Measurements from ENCODE around the gene RCVRN. TPM values are rescaled to one million over a fixed set of nuclear protein-coding genes. Genes with fewer than 3 reads are reported as not detected.

The RCVRN gene
- total and polyA plus RNA-seq, 2 of the 8 experiments (the other 6 are each of a cell fraction or from before 2014, with no cell fraction given): not detected

GRCh38 chr17:9907131-9907530, 2.1 kb upstream of the RCVRN start:
- CTCF ChIA-PET (ENCODE audit: partially characterized antibody): interaction anchor here (1.0 to 10.8 kb wide), 6 partner anchors 11 to 128 kb away, joined by 3 to 101 read pairs (median 26); no protein-coding TSS in a partner anchor
- no peaks in the 10 kb centered on the region for H3K9me3 ChIP-seq (ENCODE audit: insufficient read depth in 2 of 2, low read depth in 1 of 2, low read length in 1 of 2)
- H3K27ac ChIP-seq (ENCODE audit: low read depth, low read length): no peak overlapping the region
- no peak overlapping the region for H3K9ac ChIP-seq (replicated peaks in 1 of 4; ENCODE audit: extremely low read depth in 1 of 4, low read depth in 3 of 4, low read length in 3 of 4)
- DNase-seq (ENCODE audit: low read depth in 1 of 2, low spot score in 2 of 2): no peak
- no peaks in the 10 kb centered on the region; a peak in 1 of 7 replicates for H3K27me3 ChIP-seq (replicated peaks in 1 of 4; ENCODE audit: control insufficient read depth in 3 of 4, extremely low read depth in 1 of 4, insufficient read depth in 3 of 4, low read length in 3 of 4)
- no peaks in the 10 kb centered on the region for H4K20me1 ChIP-seq (replicated peaks in 1 of 2; ENCODE audit: control insufficient read depth in 1 of 2, insufficient read depth in 2 of 2, low read length in 2 of 2)
- H2BK20ac ChIP-seq (ENCODE audit: low read length): no peak overlapping the region
- H4K8ac ChIP-seq (ENCODE audit: extremely low read depth, insufficient read depth, low read length): no peak overlapping the region
- H3K79me1 ChIP-seq (ENCODE audit: low read depth, low read length): no peaks in the 10 kb centered on the region
- no peak overlapping the region for H2BK12ac ChIP-seq (ENCODE audit: low read depth, low read length)
- WGBS, 2 experiments (ENCODE audit: extremely low coverage in 1 of 2, insufficient coverage in 1 of 2, insufficient read length in 1 of 2, insufficient replicate concordance in 2 of 2, low coverage in 1 of 2, low lambda C conversion rate in 2 of 2, missing lambda C conversion rate in 1 of 2): 79% methylated on average over 7 of the region's 7 CpGs; no CpG with 5 or more reads in 1 of the 2 experiments
- FAIRE-seq: no peak
- no peak overlapping the region for H2BK120ac ChIP-seq (replicated peaks; ENCODE audit: low read depth, low read length)
- no peaks in the 10 kb centered on the region for H3K36me3 ChIP-seq (ENCODE audit: control insufficient read depth in 2 of 4, insufficient read depth in 4 of 4, low read length in 3 of 4)
- no peak overlapping the region for H2AK5ac ChIP-seq (ENCODE audit: low read depth, low read length)
- H3K23me2 ChIP-seq (ENCODE audit: low read depth, low read length): no peaks in the 10 kb centered on the region
- H3K4me2 ChIP-seq (ENCODE audit: insufficient read depth in 1 of 2, low read depth in 2 of 2, low read length in 2 of 2): no peak overlapping the region
- H4K91ac ChIP-seq (replicated peaks; ENCODE audit: insufficient read length, low read length): no peak overlapping the region
- H3K18ac ChIP-seq (ENCODE audit: extremely low read depth, low read length): no peak overlapping the region
- no peaks in the 10 kb centered on the region for H3K79me2 ChIP-seq (ENCODE audit: control insufficient read depth in 1 of 2, insufficient read depth in 2 of 2, low read length in 2 of 2)
- no peak overlapping the region for H3K14ac ChIP-seq (ENCODE audit: insufficient read length)
- H2BK5ac ChIP-seq (ENCODE audit: low read depth, low read length): no peak overlapping the region
- H3K56ac ChIP-seq (replicated peaks; ENCODE audit: insufficient read length, low read depth, low read length): no peak overlapping the region
- H3K23ac ChIP-seq (ENCODE audit: insufficient read length): no peak overlapping the region
- H2AFZ ChIP-seq (ENCODE audit: low read length): no peak overlapping the region
- no peak overlapping the region for H2BK15ac ChIP-seq (ENCODE audit: low read length)
- no peak overlapping the region for H3K4me3 ChIP-seq (ENCODE audit: extremely low read depth in 1 of 4, insufficient read depth in 2 of 4, low read depth in 3 of 4, low read length in 4 of 4)
- H4K5ac ChIP-seq (ENCODE audit: insufficient read length, low read depth, low read length): no peak overlapping the region
- POLR2A ChIA-PET (ENCODE audit: partially characterized antibody): no interaction called here
- H3K4me1 ChIP-seq (replicated peaks in 1 of 4; ENCODE audit: control insufficient read depth in 3 of 4, insufficient read depth in 4 of 4, low read length in 3 of 4): peaks cover 0 to 4% (median 2%) of the 10 kb centered on the region in 4 experiments; a peak in 3 of 7 replicates
- no peak overlapping the region for H3K4ac ChIP-seq (replicated peaks; ENCODE audit: insufficient read length, low read depth, low read length)
- TF ChIP-seq TEAD4 (IDR thresholded peaks at IDR 0.05; ENCODE audit: low read depth, low read length): no peak
- no peak for TF ChIP-seq BCL11A (IDR thresholded peaks at IDR 0.05; ENCODE audit: low read depth in 2 of 2, low read length in 2 of 2)
- TF ChIP-seq ZNF274 (IDR thresholded peaks at IDR 0.05; ENCODE audit: borderline replicate concordance, extremely low read depth, low read length): no peak
- no peak for TF ChIP-seq RXRA (IDR thresholded peaks at IDR 0.05; ENCODE audit: insufficient read depth, low read depth, low read length)
- TF ChIP-seq NANOG (IDR thresholded peaks at IDR 0.05; ENCODE audit: insufficient read depth, low read depth, low read length, poor library complexity, severe bottlenecking): no peak
- no peak for TF ChIP-seq TCF12 (IDR thresholded peaks at IDR 0.05; ENCODE audit: low read depth, low read length)
- no peak for TF ChIP-seq KDM4A (IDR thresholded peaks at IDR 0.05; ENCODE audit: low read depth, low read length, severe bottlenecking)
- no peak for TF ChIP-seq MAFK (IDR thresholded peaks at IDR 0.05; ENCODE audit: low read depth, low read length)
- no peak for TF ChIP-seq KDM5A (IDR thresholded peaks at IDR 0.05; ENCODE audit: low read length)
- no peak for TF ChIP-seq TAF1 (IDR thresholded peaks at IDR 0.05; ENCODE audit: low read depth, low read length)
- TF ChIP-seq EZH2 (IDR thresholded peaks at IDR 0.05; ENCODE audit: low read depth, low read length, severe bottlenecking): no peak
- no peak for TF ChIP-seq CTBP2 (IDR thresholded peaks at IDR 0.05; ENCODE audit: borderline replicate concordance, insufficient read depth, insufficient read length, low read length)
- TF ChIP-seq YY1 (IDR thresholded peaks at IDR 0.05; ENCODE audit: low read depth, low read length): no peak
- no peak for TF ChIP-seq FOSL1 (IDR thresholded peaks at IDR 0.05; ENCODE audit: insufficient read depth, low read depth, low read length)
- TF ChIP-seq SAP30 (IDR thresholded peaks at IDR 0.05; ENCODE audit: insufficient read depth, insufficient replicate concordance, low read length): no peak

Data from H1 (cell line).